ENCODE data around the gene TCFL5.

GRCh38 chr20:62893700-62894099, 32.1 kb upstream of the TCFL5 start:
- no peak for TF ChIP-seq SIN3A (IDR thresholded peaks at IDR 0.05; ENCODE audit: borderline replicate concordance, insufficient read depth, low read length)
- no peak for TF ChIP-seq POLR2AphosphoS5 (IDR thresholded peaks at IDR 0.05; ENCODE audit: low read depth, low read length)
- TF ChIP-seq REST (IDR thresholded peaks at IDR 0.05; ENCODE audit: insufficient read depth in 1 of 2, low read depth in 2 of 2, low read length in 2 of 2): no peak
- no peak for TF ChIP-seq TAF1 (IDR thresholded peaks at IDR 0.05; ENCODE audit: borderline replicate concordance, insufficient read depth, low read length)
- TF ChIP-seq FOXP2 (optimal IDR thresholded peaks at IDR 0.05; ENCODE audit: borderline replicate concordance, extremely low read depth, extremely low read length, insufficient read depth): no peak

Data from PFSK-1 (cell line).